ENCODE results near the gene IL2RA. TPM values are rescaled to one million over a fixed set of nuclear protein-coding genes. Genes with fewer than 3 reads are reported as not detected.

The IL2RA gene
- polyA plus RNA-seq, 1 donor (not counting 4 experiments of a cell fraction or from before 2014, with no cell fraction given): not detected

DNA sequence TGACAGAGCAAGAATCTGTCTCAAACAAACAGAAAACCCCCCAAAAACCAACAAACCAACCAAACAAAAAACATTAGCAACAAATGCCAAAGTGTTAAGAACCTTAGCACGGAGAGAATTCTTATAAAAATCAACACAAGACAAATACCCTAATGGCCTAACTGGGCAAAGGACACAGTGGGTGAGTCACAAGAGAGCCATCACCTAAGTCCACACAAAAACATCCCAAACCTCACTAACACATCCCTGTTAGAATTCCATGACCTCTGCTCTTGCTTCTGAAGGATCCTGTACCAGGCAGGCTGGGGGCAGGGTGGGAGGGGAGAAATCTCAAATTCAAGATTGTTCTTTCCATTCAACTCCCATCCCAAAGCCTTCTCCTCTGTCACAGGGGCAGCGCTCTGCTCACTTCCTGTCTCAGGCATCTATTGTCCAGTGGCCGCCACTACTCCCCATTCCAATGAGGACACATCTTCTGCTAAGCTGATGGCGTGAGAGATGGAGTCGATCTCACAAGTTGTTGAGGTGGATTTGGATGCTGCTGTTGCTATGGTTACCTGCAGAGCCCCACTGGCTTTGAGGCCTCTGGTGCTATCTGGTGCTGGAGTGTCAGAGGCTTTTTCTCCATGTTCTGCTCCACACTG is 94.0 kb downstream of the IL2RA start:
- Histone ChIP-seq H3K4me1 (ENCODE audit: control insufficient read depth, extremely low read depth, insufficient read depth, low read length) (peaks cover 8% of the 10 kb centered on the region), H3K27ac (ENCODE audit: control insufficient read depth, insufficient read depth, low read length) (no peak overlapping the region), H3K4me3 (ENCODE audit: control insufficient read depth in 2 of 3, extremely low read depth in 1 of 3, insufficient read depth in 2 of 3, low read depth in 1 of 3, low read length in 3 of 3) (no peak overlapping the region), H2AFZ (ENCODE audit: control insufficient read depth, low read length) (no peak overlapping the region), H3K27me3 (ENCODE audit: control insufficient read depth, extremely low read depth, insufficient read depth, low read length) (no peaks in the 10 kb centered on the region), H3K79me2 (ENCODE audit: control insufficient read depth, insufficient read depth, low read length) (no peaks in the 10 kb centered on the region), H3K36me3 (ENCODE audit: control insufficient read depth in 2 of 2, extremely low read depth in 1 of 2, insufficient read depth in 2 of 2, low read length in 2 of 2) (no peaks in the 10 kb centered on the region), H3K4me2 (ENCODE audit: control insufficient read depth, extremely low read depth, insufficient read depth, low read depth, low read length) (no peak overlapping the region), H3K9me1 (ENCODE audit: control insufficient read depth, extremely low read depth, insufficient read depth, low read length) (no peaks in the 10 kb centered on the region), H3K9me3 (ENCODE audit: control insufficient read depth, low read depth, low read length) (no peaks in the 10 kb centered on the region), H3K9ac (ENCODE audit: control insufficient read depth, extremely low read depth, insufficient read depth, low read length) (no peak overlapping the region), H4K20me1 (ENCODE audit: control insufficient read depth, extremely low read depth, insufficient read depth, low read length) (no peaks in the 10 kb centered on the region)
- FAIRE-seq: no peak
- dilution Hi-C loops (cut with MboI; ENCODE audit: extremely low pct_ligation_motif_present, low sequenced_read_pairs): loop anchor here (25.0 kb wide), 1 partner anchor 119 kb away; the partner anchor contains the start of gene RBM17
- no peak for DNase-seq (ENCODE audit: low read depth, low spot score)
- TF ChIP-seq EZH2 (IDR thresholded peaks at IDR 0.05; ENCODE audit: low read length): no peak
- TF ChIP-seq, protein P1, sequence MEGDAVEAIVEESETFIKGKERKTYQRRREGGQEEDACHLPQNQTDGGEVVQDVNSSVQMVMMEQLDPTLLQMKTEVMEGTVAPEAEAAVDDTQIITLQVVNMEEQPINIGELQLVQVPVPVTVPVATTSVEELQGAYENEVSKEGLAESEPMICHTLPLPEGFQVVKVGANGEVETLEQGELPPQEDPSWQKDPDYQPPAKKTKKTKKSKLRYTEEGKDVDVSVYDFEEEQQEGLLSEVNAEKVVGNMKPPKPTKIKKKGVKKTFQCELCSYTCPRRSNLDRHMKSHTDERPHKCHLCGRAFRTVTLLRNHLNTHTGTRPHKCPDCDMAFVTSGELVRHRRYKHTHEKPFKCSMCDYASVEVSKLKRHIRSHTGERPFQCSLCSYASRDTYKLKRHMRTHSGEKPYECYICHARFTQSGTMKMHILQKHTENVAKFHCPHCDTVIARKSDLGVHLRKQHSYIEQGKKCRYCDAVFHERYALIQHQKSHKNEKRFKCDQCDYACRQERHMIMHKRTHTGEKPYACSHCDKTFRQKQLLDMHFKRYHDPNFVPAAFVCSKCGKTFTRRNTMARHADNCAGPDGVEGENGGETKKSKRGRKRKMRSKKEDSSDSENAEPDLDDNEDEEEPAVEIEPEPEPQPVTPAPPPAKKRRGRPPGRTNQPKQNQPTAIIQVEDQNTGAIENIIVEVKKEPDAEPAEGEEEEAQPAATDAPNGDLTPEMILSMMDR (optimal IDR thresholded peaks at IDR 0.05 in 1 of 3, IDR thresholded peaks at IDR 0.05 in 1 of 3, conservative IDR thresholded peaks at IDR 0.05 in 1 of 3; ENCODE audit: extremely low read depth in 1 of 3, insufficient read depth in 2 of 3, low read length in 3 of 3): no peak

DNA sequence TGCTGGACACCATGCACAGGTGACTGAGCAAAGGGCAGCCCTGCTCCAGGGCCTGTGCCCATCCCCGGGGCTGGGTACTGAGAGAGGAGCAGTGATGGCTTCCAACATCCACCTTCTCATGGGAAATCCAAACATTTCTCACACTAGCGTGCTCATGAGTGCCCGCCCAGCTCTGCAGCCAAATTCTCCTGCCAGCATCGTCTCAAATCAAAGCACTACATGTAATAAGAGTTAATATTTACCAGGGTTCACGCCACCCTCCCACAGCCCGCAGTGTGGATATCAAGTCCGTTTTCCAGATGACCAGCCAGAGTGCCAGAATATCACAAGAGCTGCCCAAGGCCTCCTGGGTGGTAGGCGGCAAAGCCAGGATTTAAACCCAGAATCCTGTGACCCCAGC is 96.9 kb downstream of the IL2RA start:
- FAIRE-seq: no peak
- H3K27me3 ChIP-seq (ENCODE audit: control insufficient read depth, extremely low read depth, insufficient read depth, low read length): no peaks in the 10 kb centered on the region
- H3K4me2 ChIP-seq (ENCODE audit: control insufficient read depth, extremely low read depth, insufficient read depth, low read depth, low read length): no peak overlapping the region
- H3K4me1 ChIP-seq (ENCODE audit: control insufficient read depth, extremely low read depth, insufficient read depth, low read length): no peaks in the 10 kb centered on the region
- dilution Hi-C loops (cut with MboI; ENCODE audit: extremely low pct_ligation_motif_present, low sequenced_read_pairs): loop anchor here (25.0 kb wide), 1 partner anchor 122 kb away; the partner anchor contains the start of gene RBM17
- no peaks in the 10 kb centered on the region for H3K79me2 ChIP-seq (ENCODE audit: control insufficient read depth, insufficient read depth, low read length)
- no peak for DNase-seq (ENCODE audit: low read depth, low spot score)
- no peak overlapping the region for H3K27ac ChIP-seq (ENCODE audit: control insufficient read depth, insufficient read depth, low read length)
- TF ChIP-seq, protein P1 (optimal IDR thresholded peaks at IDR 0.05 in 1 of 3, IDR thresholded peaks at IDR 0.05 in 1 of 3, conservative IDR thresholded peaks at IDR 0.05 in 1 of 3; ENCODE audit: extremely low read depth in 1 of 3, insufficient read depth in 2 of 3, low read length in 3 of 3): no peak
- TF ChIP-seq EZH2 (IDR thresholded peaks at IDR 0.05; ENCODE audit: low read length): no peak
- H2AFZ ChIP-seq (ENCODE audit: control insufficient read depth, low read length): no peak overlapping the region
- no peak overlapping the region for H3K4me3 ChIP-seq (ENCODE audit: control insufficient read depth in 2 of 3, extremely low read depth in 1 of 3, insufficient read depth in 2 of 3, low read depth in 1 of 3, low read length in 3 of 3)
- H4K20me1 ChIP-seq (ENCODE audit: control insufficient read depth, extremely low read depth, insufficient read depth, low read length): no peaks in the 10 kb centered on the region
- H3K9ac ChIP-seq (ENCODE audit: control insufficient read depth, extremely low read depth, insufficient read depth, low read length): no peak overlapping the region
- no peaks in the 10 kb centered on the region for H3K9me3 ChIP-seq (ENCODE audit: control insufficient read depth, low read depth, low read length)
- no peaks in the 10 kb centered on the region for H3K9me1 ChIP-seq (ENCODE audit: control insufficient read depth, extremely low read depth, insufficient read depth, low read length)
- H3K36me3 ChIP-seq (ENCODE audit: control insufficient read depth in 2 of 2, extremely low read depth in 1 of 2, insufficient read depth in 2 of 2, low read length in 2 of 2): no peaks in the 10 kb centered on the region
